Ovary (tissue), 3 donors: Measurements from ENCODE around the gene ARL2.

ENCODE experiments used
- CTCF ChIP-seq, 3 donors: fragments of 450-650 bp in 2 of 3; fragments of 200-600 bp in 1 of 3; IDR thresholded peaks; one replicate each; pipeline versions ENCODE4 v1.5.1 to v1.8.0; 2016 to 2022; ENCODE audit warnings: antibody characterized with exemption in 3 of 3, mild to moderate bottlenecking in 1 of 3
- EP300 ChIP-seq: sonication (generic); formaldehyde crosslinking; IDR thresholded peaks from one replicate; pipeline ENCODE4 v1.6.1; 2017; ENCODE audit warnings: antibody characterized with exemption
- POLR2A ChIP-seq: fragments of 450-650 bp; IDR thresholded peaks from one replicate; pipeline ENCODE4 v1.6.1; 2017; ENCODE audit warnings: antibody characterized with exemption, mild to moderate bottlenecking, moderate library complexity
- donor health status: DM: no; HTN: no; CAD: no.

GRCh38 chr11:64970731-64971151, 43.2 kb upstream of the ARL2 start:
- TF ChIP-seq CTCF (IDR thresholded peaks at IDR 0.05), result no peak
- no peak for TF ChIP-seq POLR2A
- TF ChIP-seq EP300, result no peak
